IMR-90 (cell line): ENCODE data around the gene FAT1. TPM values are rescaled to one million over a fixed set of nuclear protein-coding genes. Genes with fewer than 3 reads are reported as not detected.

Experiments used
- ATAC-seq: fragments of 200-7000 bp; cut with Tn5 transposase; 2 replicates; pipeline ENCODE4 v1.9.1; 2020; ENCODE audit warnings: low read depth, mild to moderate bottlenecking, moderate library complexity
- BruUV-seq: library from RNA; stranded (reverse); fragments of 400-500 nt; replicated peaks from 2 replicates; lab custom pipeline; 2021; lab: Mats Ljungman, UMichigan
- CTCF ChIA-PET: fragments of 300-600 bp; formaldehyde crosslinking; extraction: SDS; loops from one replicate; lab custom pipeline; 2021; ENCODE audit warnings: antibody characterized with exemption; lab: Yijun Ruan, JAX
- POLR2A ChIA-PET: fragments of 300-600 bp; sonication (Branson Sonifier 250); formaldehyde crosslinking; loops from one replicate; lab custom pipeline; 2022; ENCODE audit warnings: antibody characterized with exemption; ENCODE audit not compliant: unreplicated experiment; lab: Charles Lee
- DNase-seq: peaks from one replicate; pipeline ENCODE4 v3.0.0; 2013
- H2AFZ ChIP-seq: replicated peaks from 2 replicates; pipeline ENCODE3; 2013; ENCODE audit warnings: low read length, mild to moderate bottlenecking; ENCODE audit not compliant: poor library complexity
- H2AK5ac ChIP-seq: 2 replicates; pipeline ENCODE4 v1.6.1; 2013; ENCODE audit warnings: low read depth, low read length, inconsistent platforms
- H2AK9ac ChIP-seq: replicated peaks from 2 replicates; pipeline ENCODE3; 2013; ENCODE audit warnings: mild to moderate bottlenecking, low read depth, low read length, moderate library complexity; ENCODE audit not compliant: poor library complexity
- H2BK120ac ChIP-seq: 2 replicates; pipeline ENCODE4 v1.6.1; 2013; ENCODE audit warnings: low read depth, low read length, inconsistent platforms
- H2BK15ac ChIP-seq: 3 replicates; pipeline ENCODE4 v1.6.1; 2013; ENCODE audit warnings: low read depth, low read length, inconsistent platforms
- H2BK20ac ChIP-seq: 2 replicates; pipeline ENCODE4 v1.6.1; 2013; ENCODE audit warnings: low read depth, mild to moderate bottlenecking, inconsistent platforms, low read length, moderate library complexity
- H2BK5ac ChIP-seq: 2 replicates; pipeline ENCODE4 v1.6.1; 2013; ENCODE audit warnings: mild to moderate bottlenecking, low read depth, low read length, inconsistent platforms; ENCODE audit not compliant: poor library complexity, severe bottlenecking
- H3K14ac ChIP-seq: replicated peaks from 2 replicates; pipeline ENCODE4 v1.6.1; 2013; ENCODE audit warnings: low read depth, low read length, inconsistent platforms
- H3K18ac ChIP-seq: 2 replicates; pipeline ENCODE4 v1.6.1; 2013; ENCODE audit warnings: low read depth, low read length, control low read depth
- H3K23ac ChIP-seq: 2 replicates; pipeline ENCODE4 v1.6.1; 2013; ENCODE audit warnings: low read depth, low read length, inconsistent platforms
- H3K27ac ChIP-seq: 2 replicates; pipeline ENCODE4 v1.5.1; 2013; ENCODE audit warnings: mild to moderate bottlenecking, control low read depth, low read length; ENCODE audit not compliant: insufficient read depth
- H3K27me3 ChIP-seq: 2 replicates; pipeline ENCODE4 v1.6.1; 2013; ENCODE audit warnings: low read length; ENCODE audit not compliant: control insufficient read depth, insufficient read depth
- H3K36me3 ChIP-seq: 2 replicates; pipeline ENCODE4 v1.6.1; 2013; ENCODE audit warnings: low read length, mixed read lengths; ENCODE audit not compliant: control insufficient read depth, insufficient read depth
- H3K4ac ChIP-seq: 2 replicates; pipeline ENCODE4 v1.6.1; 2013; ENCODE audit warnings: low read depth, low read length, inconsistent platforms
- H3K4me1 ChIP-seq: 2 replicates; pipeline ENCODE4 v1.6.1; 2013; ENCODE audit warnings: low read length, mixed read lengths; ENCODE audit not compliant: control insufficient read depth, insufficient read depth
- H3K4me2 ChIP-seq: 2 replicates; pipeline ENCODE4 v1.6.1; 2013; ENCODE audit warnings: low read depth, mild to moderate bottlenecking, control low read depth, low read length, moderate library complexity
- H3K4me3 ChIP-seq: 2 replicates; pipeline ENCODE4 v1.5.1; 2013; ENCODE audit warnings: low read depth, mild to moderate bottlenecking, control low read depth, low read length, moderate library complexity; ENCODE audit not compliant: insufficient read depth
- H3K56ac ChIP-seq: 2 replicates; pipeline ENCODE4 v1.6.1; 2013; ENCODE audit warnings: low read length, inconsistent platforms; ENCODE audit not compliant: insufficient read depth; ENCODE audit errors: extremely low read depth
- H3K79me1 ChIP-seq, 2 experiments: 2 replicates each; pipeline ENCODE4 v1.6.1; 2013; ENCODE audit warnings: low read length in 2 of 2, inconsistent platforms in 1 of 2, low read depth in 1 of 2
- H3K9ac ChIP-seq: 2 replicates; pipeline ENCODE4 v1.6.1; 2013; ENCODE audit warnings: low read depth, low read length, control low read depth
- H3K9me1 ChIP-seq: 2 replicates; pipeline ENCODE4 v1.6.1; 2013; ENCODE audit warnings: low read length, inconsistent platforms; ENCODE audit not compliant: insufficient read depth
- H3K9me3 ChIP-seq: 2 replicates; pipeline ENCODE4 v1.6.1; 2013; ENCODE audit warnings: low read length; ENCODE audit not compliant: control insufficient read depth, insufficient read depth
- H4K20me1 ChIP-seq: 2 replicates; pipeline ENCODE4 v1.6.1; 2013; ENCODE audit warnings: low read length, inconsistent platforms; ENCODE audit not compliant: insufficient read depth
- H4K5ac ChIP-seq: 2 replicates; pipeline ENCODE4 v1.6.1; 2013; ENCODE audit warnings: mild to moderate bottlenecking, low read depth, low read length, control low read depth
- H4K8ac ChIP-seq, 2 experiments: 2 replicates each; pipeline ENCODE4 v1.6.1; 2013; ENCODE audit warnings: low read depth in 2 of 2, low read length in 2 of 2, control low read depth in 1 of 2, inconsistent platforms in 1 of 2
- H4K91ac ChIP-seq: 2 replicates; pipeline ENCODE4 v1.6.1; 2013; ENCODE audit warnings: low read depth, low read length, inconsistent platforms; ENCODE audit not compliant: insufficient read depth
- BHLHE40 ChIP-seq: fragments of 150-350 bp; IDR thresholded peaks from 2 replicates; pipeline ENCODE4 v1.6.1; 2016; ENCODE audit warnings: mild to moderate bottlenecking, low read depth, low read length
- CEBPB ChIP-seq: IDR thresholded peaks from 2 replicates; pipeline ENCODE4 v1.6.1; 2012; ENCODE audit warnings: low read depth, low read length, improper control_type of control experiment
- CHD1 ChIP-seq: IDR thresholded peaks from 2 replicates; pipeline ENCODE4 v1.6.1; 2012; ENCODE audit warnings: low read depth, low read length, improper control_type of control experiment
- MAFK ChIP-seq: IDR thresholded peaks from 2 replicates; pipeline ENCODE4 v1.6.1; 2012; ENCODE audit warnings: low read depth, low read length, improper control_type of control experiment
- MAZ ChIP-seq: IDR thresholded peaks from 2 replicates; pipeline ENCODE4 v1.6.1; 2012; ENCODE audit warnings: low read depth, mild to moderate bottlenecking, low read length, improper control_type of control experiment, moderate library complexity, borderline replicate concordance
- NFE2L2 ChIP-seq: fragments of 150-350 bp; IDR thresholded peaks from 2 replicates; pipeline ENCODE4 v1.6.1; 2016; ENCODE audit warnings: low read depth, mild to moderate bottlenecking, low read length
- POLR2A ChIP-seq: IDR thresholded peaks from 2 replicates; pipeline ENCODE4 v1.6.1; 2012; ENCODE audit warnings: mild to moderate bottlenecking, low read depth, low read length
- RAD21 ChIP-seq: IDR thresholded peaks from 2 replicates; pipeline ENCODE4 v1.6.1; 2012; ENCODE audit warnings: low read length, improper control_type of control experiment
- RCOR1 ChIP-seq: IDR thresholded peaks from 2 replicates; pipeline ENCODE4 v1.6.1; 2012; ENCODE audit warnings: mild to moderate bottlenecking, low read length, improper control_type of control experiment; ENCODE audit not compliant: insufficient replicate concordance
- RFX5 ChIP-seq: IDR thresholded peaks from 2 replicates; pipeline ENCODE4 v1.8.0; 2012; ENCODE audit warnings: low read depth, mild to moderate bottlenecking, low read length, moderate library complexity
- SMC3 ChIP-seq: fragments of 150-350 bp; IDR thresholded peaks from 2 replicates; pipeline ENCODE4 v1.6.1; 2016; ENCODE audit warnings: low read depth, mild to moderate bottlenecking, antibody characterized with exemption, low read length, moderate library complexity
- USF2 ChIP-seq: fragments of 150-350 bp; IDR thresholded peaks from 2 replicates; pipeline ENCODE4 v1.6.1; 2017; ENCODE audit warnings: mild to moderate bottlenecking, antibody characterized with exemption, low read length, low read depth
- WGBS, 2 experiments: methylation state at CpG; one replicate each; pipeline versions ENCODE4 v1.1.5 to v1.1.7; 2013; ENCODE audit warnings: missing lambda C conversion rate in 2 of 2; ENCODE audit not compliant: insufficient read length in 1 of 2; ENCODE audit errors: extremely low coverage in 2 of 2; 5-methylcytosine and 5-hydroxymethylcytosine counted together
- dilution Hi-C: fragments of 300-500 bp; cut with HindIII; formaldehyde crosslinking; loops from one replicate; pipeline ENCODE4 v1.14.3; 2018; ENCODE audit warnings: low sequenced_read_pairs; ENCODE audit not compliant: unreplicated experiment
- in situ Hi-C: fragments of 300-500 bp; cut with MboI; formaldehyde crosslinking; loops from 3 replicates; pipeline ENCODE4 v1.14.3; 2019; ENCODE audit warnings: low sequenced_read_pairs, inconsistent platforms, mixed read lengths
- intact Hi-C: fragments of 100-400 bp; cut with micrococcal nuclease; formaldehyde crosslinking; loops from 2 replicates; pipeline ENCODE4 v1.10.0; 2022
- polyA plus RNA-seq, 3 experiments: library from polyadenylated mRNA; depleted of rRNA; stranded (reverse); fragments of >200 nt; gene quantifications; 2 replicates each; pipeline ENCODE4 v1.2.3, GENCODE V29; 2012; ENCODE audit warnings: low replicate concordance in 1 of 3
- total RNA-seq: library from RNA; depleted of rRNA; stranded (reverse); fragments of >200 nt; gene quantifications from 2 replicates; pipeline ENCODE4 v1.2.3, GENCODE V29; 2012
- TF ChIP-seq, protein P1 (sequence below): fragments of 150-350 bp; IDR thresholded peaks from 2 replicates; pipeline ENCODE4 v1.6.1; 2016; ENCODE audit warnings: low read depth, mild to moderate bottlenecking, low read length, moderate library complexity, borderline replicate concordance
- TF ChIP-seq, protein P2 (sequence below): conservative IDR thresholded peaks from 2 replicates; pipeline ENCODE4 v1.5.1; 2012; ENCODE audit warnings: mild to moderate bottlenecking, low read depth, low read length, improper control_type of control experiment

FAT1 gene
- total and polyA plus RNA-seq, 2 of the 4 experiments (the other 2 are of a cell fraction): 156 to 519 TPM

DNA sequence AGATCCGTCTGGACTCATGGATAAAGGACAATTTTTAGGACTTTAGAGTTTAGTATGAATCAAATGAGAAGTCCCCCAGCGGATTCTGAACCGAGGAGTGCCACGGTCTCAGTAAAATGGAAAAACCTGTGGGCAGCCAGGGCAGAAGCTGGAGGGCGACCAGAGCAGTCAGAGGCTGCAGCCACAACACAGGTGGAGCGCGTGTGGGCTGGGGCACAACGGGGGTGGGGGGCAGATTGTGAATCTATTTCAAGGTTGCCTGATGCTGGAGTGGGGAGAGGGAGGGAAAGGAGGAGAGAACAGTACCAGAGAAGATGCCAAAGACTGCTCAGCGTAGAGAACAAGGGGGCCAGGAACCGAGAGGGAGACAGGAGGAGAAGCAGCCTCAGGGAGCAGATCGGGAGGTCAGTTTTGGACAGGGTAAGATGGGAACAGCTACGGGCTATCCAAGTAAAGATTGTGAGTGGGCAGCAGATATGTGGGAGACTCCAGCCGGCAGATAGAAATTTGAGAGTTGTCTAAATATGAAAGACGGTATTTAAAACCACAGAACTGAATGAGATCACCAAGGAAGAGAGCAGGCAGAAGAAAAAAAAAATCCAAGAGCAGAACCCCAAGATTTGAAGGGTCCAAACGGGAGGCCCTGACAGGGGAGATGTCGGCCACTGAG is 9.5 kb downstream of the FAT1 start:
- Histone ChIP-seq H2AK5ac (no peak overlapping the region), H2BK120ac (no peak overlapping the region), H3K27ac (no peak overlapping the region), H3K4me2 (no peak overlapping the region), H3K27me3 (no peaks in the 10 kb centered on the region), H3K9me3 (peaks cover 4% of the 10 kb centered on the region; the same call in 1 of the 2 replicates), H3K4ac (no peak overlapping the region), H4K5ac (no peak overlapping the region), H4K20me1 (peaks cover 97% of the 10 kb centered on the region), H3K4me1 (peaks cover 11% of the 10 kb centered on the region), H2BK15ac (no peak overlapping the region), H3K9ac (no peak overlapping the region), H2BK20ac (no peak overlapping the region), H3K36me3 (peaks cover 17% of the 10 kb centered on the region), H3K4me3 (no peak overlapping the region), H4K8ac (no peak overlapping the region), H2AK9ac (no peak overlapping the region), H3K79me1 (peaks cover 0 to 46% of the 10 kb centered on the region in 2 experiments; a peak in 2 of 4 replicates), H3K18ac (no peak overlapping the region), H2AFZ (no peak overlapping the region), H3K9me1 (peaks cover 18% of the 10 kb centered on the region), H3K56ac (no peak overlapping the region), H2BK5ac (no peak overlapping the region), H3K23ac (no peak overlapping the region), H3K14ac (no peak overlapping the region), H4K91ac (no peak overlapping the region)
- in situ Hi-C loops (no loop called here), intact Hi-C loops (no loop called here), dilution Hi-C loops (no loop called here)
- ATAC-seq: no peak
- TF ChIP-seq, protein P1, sequence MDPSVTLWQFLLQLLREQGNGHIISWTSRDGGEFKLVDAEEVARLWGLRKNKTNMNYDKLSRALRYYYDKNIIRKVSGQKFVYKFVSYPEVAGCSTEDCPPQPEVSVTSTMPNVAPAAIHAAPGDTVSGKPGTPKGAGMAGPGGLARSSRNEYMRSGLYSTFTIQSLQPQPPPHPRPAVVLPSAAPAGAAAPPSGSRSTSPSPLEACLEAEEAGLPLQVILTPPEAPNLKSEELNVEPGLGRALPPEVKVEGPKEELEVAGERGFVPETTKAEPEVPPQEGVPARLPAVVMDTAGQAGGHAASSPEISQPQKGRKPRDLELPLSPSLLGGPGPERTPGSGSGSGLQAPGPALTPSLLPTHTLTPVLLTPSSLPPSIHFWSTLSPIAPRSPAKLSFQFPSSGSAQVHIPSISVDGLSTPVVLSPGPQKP: no peak
- no peak for TF ChIP-seq CHD1
- TF ChIP-seq, protein P2, sequence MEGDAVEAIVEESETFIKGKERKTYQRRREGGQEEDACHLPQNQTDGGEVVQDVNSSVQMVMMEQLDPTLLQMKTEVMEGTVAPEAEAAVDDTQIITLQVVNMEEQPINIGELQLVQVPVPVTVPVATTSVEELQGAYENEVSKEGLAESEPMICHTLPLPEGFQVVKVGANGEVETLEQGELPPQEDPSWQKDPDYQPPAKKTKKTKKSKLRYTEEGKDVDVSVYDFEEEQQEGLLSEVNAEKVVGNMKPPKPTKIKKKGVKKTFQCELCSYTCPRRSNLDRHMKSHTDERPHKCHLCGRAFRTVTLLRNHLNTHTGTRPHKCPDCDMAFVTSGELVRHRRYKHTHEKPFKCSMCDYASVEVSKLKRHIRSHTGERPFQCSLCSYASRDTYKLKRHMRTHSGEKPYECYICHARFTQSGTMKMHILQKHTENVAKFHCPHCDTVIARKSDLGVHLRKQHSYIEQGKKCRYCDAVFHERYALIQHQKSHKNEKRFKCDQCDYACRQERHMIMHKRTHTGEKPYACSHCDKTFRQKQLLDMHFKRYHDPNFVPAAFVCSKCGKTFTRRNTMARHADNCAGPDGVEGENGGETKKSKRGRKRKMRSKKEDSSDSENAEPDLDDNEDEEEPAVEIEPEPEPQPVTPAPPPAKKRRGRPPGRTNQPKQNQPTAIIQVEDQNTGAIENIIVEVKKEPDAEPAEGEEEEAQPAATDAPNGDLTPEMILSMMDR: no peak
- TF ChIP-seq MAFK: no peak
- TF ChIP-seq POLR2A: no peak
- no peak for TF ChIP-seq RFX5
- TF ChIP-seq RAD21: no peak
- no peak for TF ChIP-seq CEBPB
- no peak for TF ChIP-seq BHLHE40
- no peak for TF ChIP-seq USF2
- no peak for TF ChIP-seq SMC3
- no peak for TF ChIP-seq MAZ
- TF ChIP-seq NFE2L2: no peak
- TF ChIP-seq RCOR1: no peak
- 93% methylated on average over 6 of the region's 16 CpGs; no CpG with 5 or more reads in 1 of the 2 experiments for WGBS, 2 experiments
- DNase-seq: no peak
- CTCF ChIA-PET: no interaction called here
- POLR2A ChIA-PET: no interaction called here
- no TSS peak for BruUV-seq
